Astrocyte (in vitro differentiated cells and primary cell): ENCODE data around the gene GGTLC1. TPM values are rescaled to one million over a fixed set of nuclear protein-coding genes. Genes with fewer than 3 reads are reported as not detected.

Experiments
- DNase-seq: peaks from one replicate; pipeline ENCODE4 v3.0.0-alpha.2; 2010; ENCODE audit warnings: low read depth
- FAIRE-seq: peaks from 2 replicates; lab custom pipeline; 2011; peaks lifted over from hg19 to GRCh38; lab: Jason Lieb, UNC
- H2AFZ ChIP-seq: 2 replicates; pipeline ENCODE4 v1.6.0; 2012; ENCODE audit warnings: low read depth, low read length, inconsistent platforms
- H3K27ac ChIP-seq: 2 replicates; pipeline ENCODE4 v1.5.1; 2011; ENCODE audit warnings: low read depth, low read length, inconsistent platforms
- H3K27me3 ChIP-seq: 2 replicates; pipeline ENCODE4 v1.6.0; 2011; ENCODE audit warnings: low read length, inconsistent platforms; ENCODE audit not compliant: insufficient read depth
- H3K36me3 ChIP-seq: 2 replicates; pipeline ENCODE4 v1.5.1; 2011; ENCODE audit warnings: low read length, inconsistent platforms; ENCODE audit not compliant: insufficient read depth
- H3K4me1 ChIP-seq: 2 replicates; pipeline ENCODE4 v1.5.1; 2011; ENCODE audit warnings: low read length, inconsistent platforms; ENCODE audit not compliant: insufficient read depth
- H3K4me2 ChIP-seq: 2 replicates; pipeline ENCODE4 v1.6.0; 2012; ENCODE audit warnings: low read length, inconsistent platforms
- H3K4me3 ChIP-seq: 2 replicates; pipeline ENCODE4 v1.5.1; 2011; ENCODE audit warnings: low read depth, mild to moderate bottlenecking, low read length, inconsistent platforms; ENCODE audit not compliant: insufficient read depth
- H3K79me2 ChIP-seq: 2 replicates; pipeline ENCODE4 v1.6.0; 2012; ENCODE audit warnings: mild to moderate bottlenecking, low read length, inconsistent platforms; ENCODE audit not compliant: insufficient read depth
- H3K9ac ChIP-seq: 2 replicates; pipeline ENCODE4 v1.6.0; 2012; ENCODE audit warnings: mild to moderate bottlenecking, low read length, inconsistent platforms
- H3K9me3 ChIP-seq: 2 replicates; pipeline ENCODE4 v1.5.1; 2012; ENCODE audit warnings: low read depth, mild to moderate bottlenecking, low read length, inconsistent platforms; ENCODE audit not compliant: insufficient read depth
- H4K20me1 ChIP-seq: 2 replicates; pipeline ENCODE4 v1.6.0; 2012; ENCODE audit warnings: low read length, inconsistent platforms; ENCODE audit not compliant: insufficient read depth
- H3K27ac Mint-ChIP-seq: one replicate; pipeline ENCODE4 v1.8.0; 2021; ENCODE audit warnings: mild to moderate bottlenecking, mixed read lengths; ENCODE audit not compliant: unreplicated experiment
- H3K27me3 Mint-ChIP-seq: one replicate; pipeline ENCODE4 v1.8.0; 2021; ENCODE audit warnings: low read depth, mixed read lengths; ENCODE audit not compliant: unreplicated experiment
- H3K36me3 Mint-ChIP-seq: one replicate; pipeline ENCODE4 v1.8.0; 2021; ENCODE audit warnings: low read depth, mixed read lengths; ENCODE audit not compliant: unreplicated experiment
- H3K4me1 Mint-ChIP-seq: one replicate; pipeline ENCODE4 v1.8.0; 2021; ENCODE audit warnings: low read depth, mixed read lengths; ENCODE audit not compliant: unreplicated experiment
- H3K4me3 Mint-ChIP-seq: one replicate; pipeline ENCODE4 v1.8.0; 2021; ENCODE audit warnings: mild to moderate bottlenecking, moderate library complexity, mixed read lengths; ENCODE audit not compliant: unreplicated experiment
- H3K9me3 Mint-ChIP-seq: one replicate; pipeline ENCODE4 v1.8.0; 2021; ENCODE audit warnings: mild to moderate bottlenecking, mixed read lengths; ENCODE audit not compliant: unreplicated experiment
- CTCF ChIP-seq: IDR thresholded peaks from 2 replicates; pipeline ENCODE4 v1.5.1; 2011; ENCODE audit warnings: low read depth, mild to moderate bottlenecking, inconsistent platforms, low read length, moderate library complexity; ENCODE audit not compliant: insufficient read depth
- EZH2 ChIP-seq: IDR thresholded peaks from 2 replicates; pipeline ENCODE4 v1.6.1; 2012; ENCODE audit warnings: mild to moderate bottlenecking, low read length, inconsistent platforms; ENCODE audit not compliant: insufficient read depth
- total RNA-seq: library from RNA; stranded (reverse); gene quantifications from 2 replicates; pipeline ENCODE4 v1.2.1, GENCODE V29; 2021

GGTLC1 gene
- total RNA-seq, 1 donor from 2014 or later = not detected

- H3K27ac Mint-ChIP-seq = no peak overlapping the region
- no peaks in the 10 kb centered on the region for H3K4me1 Mint-ChIP-seq
- H3K4me2 ChIP-seq = no peak overlapping the region
- peaks cover 1% of the 10 kb centered on the region for H3K9me3 Mint-ChIP-seq
- no peak overlapping the region for H3K4me3 ChIP-seq
- no peaks in the 10 kb centered on the region for H3K79me2 ChIP-seq
- no peak overlapping the region for H2AFZ ChIP-seq
- no peak overlapping the region for H3K4me3 Mint-ChIP-seq
- no peak for TF ChIP-seq CTCF
- FAIRE-seq (no peak), DNase-seq (no peak)
- no peak overlapping the region for H3K9ac ChIP-seq
- no peak overlapping the region for H3K27ac ChIP-seq
- no peaks in the 10 kb centered on the region for H3K4me1 ChIP-seq
- H3K27me3 Mint-ChIP-seq = no peaks in the 10 kb centered on the region
- no peaks in the 10 kb centered on the region for H3K27me3 ChIP-seq
- no peaks in the 10 kb centered on the region for H3K36me3 ChIP-seq
- no peaks in the 10 kb centered on the region for H4K20me1 ChIP-seq
- no peaks in the 10 kb centered on the region for H3K9me3 ChIP-seq
- no peaks in the 10 kb centered on the region for H3K36me3 Mint-ChIP-seq
Measured at GRCh38 chr20:23959054-23959453, 29.5 kb downstream of the GGTLC1 start.

GRCh38 chr20:23955896-23956295 is 32.7 kb downstream of the GGTLC1 start:
- Histone ChIP-seq H4K20me1 (no peaks in the 10 kb centered on the region), H3K27ac (no peak overlapping the region), H3K9me3 (no peaks in the 10 kb centered on the region), H3K27me3 (no peaks in the 10 kb centered on the region), H2AFZ (no peak overlapping the region), H3K79me2 (no peaks in the 10 kb centered on the region), H3K36me3 (no peaks in the 10 kb centered on the region), H3K4me2 (no peak overlapping the region), H3K9ac (no peak overlapping the region), H3K4me1 (no peaks in the 10 kb centered on the region), H3K4me3 (no peak overlapping the region)
- Mint-ChIP-seq H3K27ac (no peak overlapping the region), H3K36me3 (no peaks in the 10 kb centered on the region), H3K4me1 (no peaks in the 10 kb centered on the region), H3K27me3 (peaks cover 10% of the 10 kb centered on the region), H3K4me3 (no peak overlapping the region), H3K9me3 (peaks cover 4% of the 10 kb centered on the region)
- FAIRE-seq (no peak), DNase-seq (no peak)
- TF ChIP-seq CTCF = no peak
- no peak for TF ChIP-seq EZH2

- Histone ChIP-seq H3K4me1 (no peaks in the 10 kb centered on the region), H3K9ac (no peak overlapping the region), H3K4me2 (no peak overlapping the region), H3K79me2 (no peaks in the 10 kb centered on the region), H4K20me1 (no peaks in the 10 kb centered on the region), H3K4me3 (no peak overlapping the region), H3K36me3 (no peaks in the 10 kb centered on the region), H2AFZ (no peak overlapping the region), H3K27me3 (no peaks in the 10 kb centered on the region), H3K27ac (no peak overlapping the region), H3K9me3 (no peaks in the 10 kb centered on the region)
- Mint-ChIP-seq H3K4me3 (no peak overlapping the region), H3K4me1 (no peaks in the 10 kb centered on the region), H3K27ac (no peak overlapping the region), H3K9me3 (peaks cover 2% of the 10 kb centered on the region), H3K27me3 (peaks cover 10% of the 10 kb centered on the region), H3K36me3 (no peaks in the 10 kb centered on the region)
- no peak for FAIRE-seq
- TF ChIP-seq EZH2 = no peak
- TF ChIP-seq CTCF = no peak
- DNase-seq = no peak
Measured at GRCh38 chr20:23954008-23954745, 34.4 kb downstream of the GGTLC1 start.
